DMS114 treated with DMSO at 0.1 percent for 48 hours (cell line): ENCODE measurements around the gene TTLL5.

ENCODE experiments used
- DNase-seq: peaks from one replicate; lab custom pipeline; 2025; ENCODE audit not compliant: unreplicated experiment; lab: John Stamatoyannopoulos, UW

The TTLL5 gene

DNA sequence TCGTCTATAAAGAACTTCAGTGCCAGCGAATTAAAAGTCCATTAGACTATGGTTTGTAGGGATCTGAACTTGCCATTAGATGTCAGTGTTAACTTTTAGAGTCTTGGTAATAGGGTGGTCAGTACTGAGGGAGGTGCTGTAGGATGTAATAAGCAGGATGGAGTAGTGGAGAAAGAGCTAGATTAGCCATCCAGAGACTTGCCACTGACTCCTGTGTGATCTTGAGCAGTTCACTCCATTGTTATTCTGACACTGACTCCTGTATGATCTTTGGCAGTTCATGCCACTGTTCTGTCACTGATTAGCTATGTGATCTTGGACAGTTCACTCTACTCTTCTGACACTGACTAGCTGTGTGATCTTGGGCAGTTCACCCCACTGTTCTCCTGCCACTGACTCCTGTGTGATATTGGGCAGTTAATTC, 133.6 kb downstream of the TTLL5 start:
- DNase-seq = no peak

DNA sequence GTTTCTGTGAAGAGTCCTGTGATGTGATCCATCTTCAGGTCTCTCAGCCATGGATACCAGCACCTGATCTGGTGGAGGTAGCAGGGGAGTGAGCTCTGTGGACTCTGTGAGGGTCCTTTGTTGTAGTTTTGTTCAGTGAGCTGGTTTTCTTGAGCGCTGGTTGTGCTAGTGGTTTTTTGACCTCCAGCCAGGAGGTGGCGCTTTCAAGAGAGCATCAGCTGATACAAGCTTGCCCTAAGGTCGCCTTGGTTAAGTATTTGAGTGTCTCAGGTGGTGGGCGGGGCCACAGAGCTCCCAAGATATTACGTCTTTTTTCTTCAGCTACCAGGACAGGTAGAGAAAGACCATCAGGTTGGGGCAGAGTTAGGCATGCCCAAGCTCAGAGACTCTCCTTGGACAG, 139.7 kb downstream of the TTLL5 start:
- DNase-seq = no peak

- no peak for DNase-seq
These were observed 141.4 kb downstream of the TTLL5 start for GRCh38 chr14:75802486-75802885.

DNA sequence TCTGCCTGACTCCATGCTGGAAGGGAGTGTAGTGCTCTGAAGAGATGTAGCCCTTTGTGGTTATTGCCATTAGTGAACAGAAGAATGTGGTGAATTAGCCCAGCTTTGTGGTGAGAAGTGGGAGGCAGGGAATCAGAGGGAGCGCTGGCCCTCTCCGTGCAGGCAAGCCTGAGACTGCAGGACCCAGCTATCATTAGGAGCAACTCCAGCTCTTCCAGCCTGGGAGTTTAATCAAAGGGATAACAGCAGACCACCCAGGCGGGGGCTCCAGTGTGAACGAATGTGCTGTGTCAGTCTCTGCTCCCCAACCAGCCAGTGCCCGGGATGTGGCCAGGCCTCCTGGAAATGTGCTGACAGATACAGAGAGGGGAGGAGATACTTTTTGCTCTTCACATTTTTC, 142.7 kb downstream of the TTLL5 start:
- no peak for DNase-seq

- no peak for DNase-seq
These were observed 143.7 kb downstream of the TTLL5 start for GRCh38 chr14:75804570-75805275.

GRCh38 chr14:75805646-75806045, 144.6 kb downstream of the TTLL5 start:
- no peak for DNase-seq

GRCh38 chr14:75806352-75806832, 145.3 kb downstream of the TTLL5 start:
- DNase-seq = no peak

DNA sequence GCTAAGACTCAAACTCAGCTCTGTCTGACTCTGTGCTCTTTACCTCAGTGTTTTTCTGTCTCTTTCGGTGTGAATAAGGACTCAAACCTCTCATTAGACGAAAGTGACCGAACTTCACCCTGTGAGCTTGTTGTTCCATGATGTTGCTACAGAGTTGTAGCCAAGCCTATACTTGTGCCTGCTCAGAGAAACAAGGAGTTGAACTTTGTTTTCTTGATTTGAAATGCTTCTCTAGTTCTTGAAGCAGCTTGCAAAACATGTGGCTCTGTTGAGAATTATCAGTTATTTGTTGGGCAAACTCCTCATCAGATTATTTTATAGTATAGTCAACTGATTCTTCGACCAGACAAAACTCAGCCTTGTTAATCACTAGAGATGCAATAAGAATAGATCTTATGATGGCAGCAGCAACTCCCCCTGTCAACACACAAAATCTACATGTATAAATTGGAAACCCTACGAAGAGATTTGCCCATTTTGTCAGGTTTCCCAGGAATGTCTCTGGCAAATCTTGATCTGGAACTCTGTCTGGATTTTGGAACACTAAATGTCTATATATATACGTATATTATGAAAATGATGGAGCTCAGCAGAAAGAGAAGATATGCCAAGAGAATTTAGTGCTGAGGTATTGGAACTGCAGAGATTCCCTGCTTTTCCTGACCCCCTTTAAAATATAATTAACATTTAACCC, 146.8 kb downstream of the TTLL5 start:
- no peak for DNase-seq

- DNase-seq = no peak
These were observed 150.2 kb downstream of the TTLL5 start for GRCh38 chr14:75811136-75811829.

GRCh38 chr14:75811872-75812499, 150.9 kb downstream of the TTLL5 start:
- DNase-seq = no peak

GRCh38 chr14:75812622-75813021, 151.6 kb downstream of the TTLL5 start:
- DNase-seq = no peak

GRCh38 chr14:75820761-75821160, 159.7 kb downstream of the TTLL5 start:
- no peak for DNase-seq

DNA sequence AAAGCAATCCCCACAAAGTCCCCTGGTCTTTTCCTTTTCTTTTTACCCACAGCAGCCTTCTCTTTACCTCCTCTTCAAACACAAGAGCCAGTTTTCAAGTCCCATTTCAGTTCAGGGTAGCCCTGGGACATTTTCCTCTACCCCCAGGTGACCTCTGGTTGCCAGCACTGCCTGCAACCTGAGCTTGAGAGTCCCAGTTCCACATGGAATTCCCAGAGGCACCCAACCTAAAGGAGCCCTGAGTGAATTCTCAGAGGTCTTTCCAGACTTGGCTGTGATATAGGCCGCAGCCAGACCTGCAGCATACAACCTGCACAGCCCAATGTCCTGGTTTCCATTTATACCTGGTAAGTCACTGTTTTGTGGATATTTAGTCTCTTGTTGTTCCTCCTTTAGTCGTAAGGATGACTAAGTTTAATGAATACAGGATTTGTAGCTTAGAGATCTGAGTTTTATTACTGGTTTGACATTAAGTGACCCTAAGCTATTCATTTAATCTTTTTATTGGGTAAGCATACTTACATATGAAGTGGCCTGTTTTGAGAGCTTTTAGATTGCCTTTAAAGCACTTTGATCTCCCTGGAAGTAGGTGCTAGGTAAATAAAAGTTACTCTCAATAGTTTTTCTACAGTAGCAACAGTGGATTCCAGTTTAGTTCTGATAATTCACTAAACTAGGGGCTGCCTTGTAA, 160.9 kb downstream of the TTLL5 start:
- no peak for DNase-seq

GRCh38 chr14:75822522-75823141, 161.6 kb downstream of the TTLL5 start:
- no peak for DNase-seq

- no peak for DNase-seq
These were observed 162.3 kb downstream of the TTLL5 start for GRCh38 chr14:75823334-75823733.

DNA sequence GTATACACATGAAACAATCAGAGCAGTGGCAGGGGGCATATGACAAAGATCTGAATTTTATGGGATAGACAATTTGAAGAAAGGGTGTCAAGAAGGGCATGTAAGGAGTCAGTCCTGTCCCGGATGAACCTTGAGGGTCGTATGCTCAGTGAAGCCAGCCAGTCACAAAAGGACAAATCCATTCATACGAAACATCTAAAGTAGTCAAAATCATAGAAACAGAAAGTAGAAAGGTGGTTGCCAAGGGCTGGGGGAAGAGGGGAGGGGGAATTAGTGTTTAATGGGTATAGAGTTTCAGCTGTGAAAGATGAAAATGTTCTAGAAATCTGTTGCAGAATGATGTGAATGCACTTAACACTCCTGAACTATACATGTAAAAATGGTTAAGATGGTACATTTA, 163.3 kb downstream of the TTLL5 start:
- no peak for DNase-seq

- DNase-seq = no peak
These were observed 164.1 kb downstream of the TTLL5 start for GRCh38 chr14:75825147-75825592.

DNA sequence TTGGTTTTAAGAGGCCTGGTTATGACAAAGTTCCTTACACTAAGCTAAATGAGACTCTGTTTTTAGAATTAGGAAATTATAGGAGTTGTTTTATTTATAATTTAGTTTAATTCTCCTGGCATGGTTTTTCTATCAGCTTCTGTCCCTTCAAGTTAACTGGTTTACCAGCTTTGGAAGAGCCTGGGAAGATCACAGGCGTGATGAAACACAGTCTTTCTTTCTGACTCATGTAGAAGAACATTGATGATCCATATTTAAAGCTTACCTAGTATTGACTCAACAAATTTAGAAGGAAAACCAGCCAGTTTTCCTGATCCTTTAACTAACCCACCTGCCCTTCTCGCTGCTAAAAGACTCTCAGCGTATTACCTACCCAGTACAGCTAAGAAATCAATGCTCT, 165.6 kb downstream of the TTLL5 start:
- DNase-seq = no peak

DNA sequence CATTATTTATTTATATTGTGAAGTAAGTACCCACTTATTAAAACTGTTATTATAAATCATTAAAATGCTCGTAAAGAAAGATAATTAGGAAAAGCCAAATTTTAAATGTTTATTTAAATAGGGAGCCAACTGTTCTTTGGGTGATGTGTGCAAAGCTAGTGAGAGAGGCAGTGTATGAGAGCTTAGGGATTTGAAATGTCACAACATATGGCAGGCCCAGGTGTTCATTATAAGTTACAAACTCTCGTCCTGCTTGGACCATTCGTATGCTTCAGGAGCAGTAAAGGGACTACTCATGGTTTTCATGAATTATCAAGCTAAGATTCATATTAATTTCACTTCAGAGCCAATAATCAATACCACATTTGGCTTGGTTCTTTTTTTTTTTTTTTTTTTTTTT, 166.3 kb downstream of the TTLL5 start:
- no peak for DNase-seq

DNA sequence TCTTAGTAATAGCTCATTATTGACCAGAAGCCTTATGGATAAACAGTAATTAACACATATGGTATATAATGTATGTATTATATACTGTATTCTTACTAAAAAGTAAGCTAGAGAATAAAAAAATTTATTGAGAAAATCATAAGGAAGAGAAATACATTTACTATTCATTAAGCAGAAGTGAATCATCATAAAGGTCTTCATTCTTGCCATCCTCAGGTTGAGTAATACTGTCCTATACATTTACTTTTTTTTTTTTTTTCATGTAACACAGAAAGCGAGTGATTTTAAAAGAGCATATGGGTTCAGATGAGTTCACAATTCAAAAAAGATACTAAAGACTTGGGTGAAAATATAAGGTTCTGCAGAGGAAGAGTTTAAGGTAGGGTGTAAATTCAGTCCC, 168.3 kb downstream of the TTLL5 start:
- no peak for DNase-seq
